GM21381 (cell line): Measurements from ENCODE around the gene ADAMTS15.

Experiments used
- ATAC-seq: cut with Tn5 transposase; IDR thresholded peaks from one replicate; pipeline ENCODE4 v1.9.1; 2021; ENCODE audit warnings: mild to moderate bottlenecking, moderate library complexity; ENCODE audit not compliant: unreplicated experiment

ADAMTS15 gene

GRCh38 chr11:130508913-130509312 is 60.5 kb downstream of the ADAMTS15 start:
- ATAC-seq = no peak

GRCh38 chr11:130509942-130510341 is 61.5 kb downstream of the ADAMTS15 start:
- ATAC-seq = no peak

GRCh38 chr11:130510407-130511006 is 62.1 kb downstream of the ADAMTS15 start:
- no peak for ATAC-seq

- no peak for ATAC-seq
Observed at GRCh38 chr11:130511765-130512164, 63.3 kb downstream of the ADAMTS15 start.

- no peak for ATAC-seq
Observed at GRCh38 chr11:130512662-130513061, 64.2 kb downstream of the ADAMTS15 start.

- no peak for ATAC-seq
Observed at GRCh38 chr11:130513132-130513531, 64.7 kb downstream of the ADAMTS15 start.

- ATAC-seq = no peak
Observed at GRCh38 chr11:130514316-130514715, 65.9 kb downstream of the ADAMTS15 start.

GRCh38 chr11:130514851-130515250 is 66.4 kb downstream of the ADAMTS15 start:
- no peak for ATAC-seq

- no peak for ATAC-seq
Observed at GRCh38 chr11:130515829-130516553, 67.5 kb downstream of the ADAMTS15 start.

GRCh38 chr11:130516554-130517505 is 68.4 kb downstream of the ADAMTS15 start:
- no peak for ATAC-seq

GRCh38 chr11:130518164-130518680 is 69.8 kb downstream of the ADAMTS15 start:
- ATAC-seq = no peak

GRCh38 chr11:130519128-130519932 is 70.9 kb downstream of the ADAMTS15 start:
- no peak for ATAC-seq

- no peak for ATAC-seq
Observed at GRCh38 chr11:130520271-130520671, 71.8 kb downstream of the ADAMTS15 start.

- ATAC-seq = no peak
Observed at GRCh38 chr11:130522284-130522961, 74.0 kb downstream of the ADAMTS15 start.

- ATAC-seq = no peak
Observed at GRCh38 chr11:130523166-130523565, 74.7 kb downstream of the ADAMTS15 start.

- ATAC-seq = no peak
Observed at GRCh38 chr11:130523609-130524008, 75.2 kb downstream of the ADAMTS15 start.

- ATAC-seq = no peak
Observed at GRCh38 chr11:130524132-130524790, 75.8 kb downstream of the ADAMTS15 start.

- ATAC-seq = no peak
Observed at GRCh38 chr11:130525307-130525706, 76.9 kb downstream of the ADAMTS15 start.
